OCI-LY3 (cell line): Measurements from ENCODE around the gene C8G.

Experiments
- H2AFZ ChIP-seq: fragments of 200-600, 300-600 bp; shearing (Covaris generic); 2 replicates; pipeline ENCODE4 v1.6.0; 2014; ENCODE audit warnings: antibody characterized with exemption, low read depth, low read length
- H3K27ac ChIP-seq: fragments of 200-600, 300-600 bp; sonication (generic); 2 replicates; pipeline ENCODE4 v1.5.1; 2014; ENCODE audit warnings: mild to moderate bottlenecking, low read length, moderate library complexity, mixed read lengths
- H3K27me3 ChIP-seq: fragments of 200-600, 300-600 bp; sonication (generic); 2 replicates; pipeline ENCODE4 v1.6.1; 2014; ENCODE audit warnings: low read depth, low read length, mixed read lengths
- H3K36me3 ChIP-seq: fragments of 200-600, 300-600 bp; sonication (generic); replicated peaks from 2 replicates; pipeline ENCODE3; 2014; ENCODE audit warnings: low read depth, low read length, mixed read lengths
- H3K4me1 ChIP-seq: fragments of 300-600, 200-600 bp; sonication (generic); 2 replicates; pipeline ENCODE4 v1.6.1; 2014; ENCODE audit warnings: low read length, mixed read lengths
- H3K4me2 ChIP-seq: fragments of 200-600, 300-600 bp; sonication (generic); 2 replicates; pipeline ENCODE4 v1.6.1; 2014; ENCODE audit warnings: low read length, mixed read lengths
- H3K4me3 ChIP-seq: fragments of 300-600, 200-600 bp; sonication (generic); 2 replicates; pipeline ENCODE4 v1.5.1; 2014; ENCODE audit warnings: antibody characterized with exemption, mild to moderate bottlenecking, low read length, moderate library complexity
- H3K79me2 ChIP-seq: fragments of 300-600, 200-600 bp; shearing (Covaris generic); 2 replicates; pipeline ENCODE4 v1.6.1; 2014; ENCODE audit warnings: mild to moderate bottlenecking, low read length, mixed read lengths
- H3K9ac ChIP-seq: fragments of 300-600, 200-600 bp; shearing (Covaris generic); 2 replicates; pipeline ENCODE4 v1.6.0; 2014; ENCODE audit warnings: mild to moderate bottlenecking, low read length, moderate library complexity
- H3K9me3 ChIP-seq: fragments of 200-600, 300-600 bp; shearing (Covaris generic); 2 replicates; pipeline ENCODE4 v1.6.1; 2014; ENCODE audit warnings: low read length, mixed read lengths; ENCODE audit not compliant: insufficient read depth
- H4K20me1 ChIP-seq: fragments of 200-600, 300-600 bp; sonication (generic); 2 replicates; pipeline ENCODE4 v1.6.1; 2016; ENCODE audit warnings: low read length, mixed read lengths; ENCODE audit not compliant: insufficient read depth
- CTCF ChIP-seq: fragments of 200-600, 300-600 bp; sonication (generic); IDR thresholded peaks from 2 replicates; pipeline ENCODE4 v1.5.1; 2014; ENCODE audit warnings: antibody characterized with exemption, low read length, low read depth
- EZH2phosphoT487 ChIP-seq: fragments of 200-600 bp; shearing (Covaris generic); IDR thresholded peaks from 2 replicates; pipeline ENCODE4 v1.6.1; 2018; ENCODE audit warnings: antibody characterized with exemption, mixed run types, low read depth

The C8G gene

GRCh38 chr9:136957901-136958300 is 12.9 kb downstream of the C8G start:
- H3K4me2 ChIP-seq = no peak overlapping the region

GRCh38 chr9:136958473-136958872 is 13.4 kb downstream of the C8G start:
- Histone ChIP-seq H3K9ac (no peak overlapping the region), H3K27ac (no peak overlapping the region), H3K79me2 (no peaks in the 10 kb centered on the region), H3K4me2 (no peak overlapping the region), H4K20me1 (no peaks in the 10 kb centered on the region), H3K27me3 (no peaks in the 10 kb centered on the region; the same call in 1 of the 2 replicates), H3K9me3 (no peaks in the 10 kb centered on the region), H3K4me1 (no peaks in the 10 kb centered on the region), H3K36me3 (no peaks in the 10 kb centered on the region), H3K4me3 (no peak overlapping the region), H2AFZ (no peak overlapping the region)
- TF ChIP-seq EZH2phosphoT487 = no peak
- TF ChIP-seq CTCF = no peak

More at GRCh38 chr9:136957901-136958300, 12.9 kb downstream of the C8G start:
- Histone ChIP-seq H3K79me2 (no peaks in the 10 kb centered on the region), H3K9ac (no peak overlapping the region), H3K4me1 (no peaks in the 10 kb centered on the region), H3K36me3 (no peaks in the 10 kb centered on the region), H3K4me3 (no peak overlapping the region), H3K27ac (no peak overlapping the region), H3K9me3 (no peaks in the 10 kb centered on the region), H3K27me3 (no peaks in the 10 kb centered on the region; the same call in 1 of the 2 replicates), H2AFZ (no peak overlapping the region), H4K20me1 (no peaks in the 10 kb centered on the region)
- TF ChIP-seq EZH2phosphoT487 (no peak), CTCF (no peak)

GRCh38 chr9:136958898-136959850 is 14.1 kb downstream of the C8G start:
- Histone ChIP-seq H4K20me1 (no peaks in the 10 kb centered on the region), H3K4me3 (no peak overlapping the region), H3K27me3 (no peaks in the 10 kb centered on the region; the same call in 1 of the 2 replicates), H3K27ac (no peak overlapping the region), H3K79me2 (no peaks in the 10 kb centered on the region), H3K36me3 (no peaks in the 10 kb centered on the region), H3K4me2 (no peak overlapping the region), H2AFZ (no peak overlapping the region), H3K9me3 (no peaks in the 10 kb centered on the region), H3K9ac (no peak overlapping the region), H3K4me1 (no peaks in the 10 kb centered on the region)
- TF ChIP-seq CTCF = no peak
- TF ChIP-seq EZH2phosphoT487 = no peak

GRCh38 chr9:136960212-136960937 is 15.3 kb downstream of the C8G start:
- TF ChIP-seq CTCF = no peak
- TF ChIP-seq EZH2phosphoT487 = no peak
- H3K79me2 ChIP-seq = no peaks in the 10 kb centered on the region

More at GRCh38 chr9:136960212-136960937, 15.3 kb downstream of the C8G start:
- Histone ChIP-seq H2AFZ (no peak overlapping the region), H3K9me3 (no peaks in the 10 kb centered on the region), H3K4me1 (no peaks in the 10 kb centered on the region), H3K4me3 (no peak overlapping the region), H3K27me3 (no peaks in the 10 kb centered on the region), H3K4me2 (no peak overlapping the region), H3K9ac (no peak overlapping the region), H3K36me3 (no peaks in the 10 kb centered on the region), H4K20me1 (no peaks in the 10 kb centered on the region), H3K27ac (no peak overlapping the region)
